HTR-8/SVneo (cell line): ENCODE measurements around the gene TSPAN9.
"Not testable (repeated sequence)": the region's sequence is repeated elsewhere in the genome, so short reads cannot be mapped to it uniquely, and the experiment has no call there.

Experiments used
- DNase-seq: peaks from one replicate; pipeline ENCODE4 v3.0.0; 2011; ENCODE audit warnings: low spot score, mixed read lengths; ENCODE audit not compliant: insufficient read length
- FAIRE-seq: peaks from 2 replicates; lab custom pipeline; 2011; peaks lifted over from hg19 to GRCh38; lab: Jason Lieb, UNC

Gene TSPAN9

DNA sequence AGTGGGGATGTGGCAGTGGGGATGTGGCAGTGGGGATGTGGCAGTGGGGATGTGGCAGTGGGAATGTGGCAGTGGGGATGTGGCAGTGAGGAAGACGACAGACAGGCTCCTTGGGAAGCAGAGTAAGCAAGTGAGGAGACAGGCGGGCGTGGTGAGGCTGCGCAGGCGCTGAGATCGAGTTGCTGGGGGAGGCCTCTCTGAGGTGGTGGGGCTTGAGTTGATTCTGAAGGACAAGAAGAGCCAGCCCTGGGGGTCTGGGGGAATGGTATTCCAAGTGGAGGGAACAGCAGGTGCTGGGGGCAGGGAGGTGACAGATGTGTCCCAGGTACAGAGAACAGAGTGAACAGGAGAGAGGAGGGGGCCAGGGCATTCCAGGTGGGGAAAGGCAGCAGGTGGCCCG lies 33.8 kb upstream of the TSPAN9 start:
- FAIRE-seq (no peak), DNase-seq (no peak)

DNA sequence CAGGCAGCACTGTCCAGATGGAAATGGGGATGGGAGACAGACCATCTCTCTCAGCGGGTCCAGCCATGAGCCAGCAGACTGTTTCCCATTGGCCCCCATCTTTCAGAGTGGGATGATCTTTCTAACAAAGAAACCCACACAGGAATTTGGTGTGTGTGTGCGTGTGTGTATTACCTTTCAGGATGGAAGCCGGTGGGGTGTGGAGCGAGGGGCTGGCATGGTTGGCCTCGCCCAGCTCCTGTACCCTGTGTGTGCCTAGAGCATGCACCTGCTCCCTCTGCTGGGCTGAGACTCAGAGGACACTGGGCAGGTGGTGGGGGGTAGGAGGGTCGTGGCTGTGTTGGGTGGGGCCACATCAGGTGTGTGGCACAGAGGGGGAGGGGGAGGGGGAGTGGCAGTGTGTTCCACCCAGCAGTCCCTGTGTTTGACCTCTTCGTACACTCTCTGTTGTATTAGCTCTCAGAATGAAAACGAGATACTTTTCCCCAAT lies 33.0 kb upstream of the TSPAN9 start:
- FAIRE-seq (no peak), DNase-seq (no peak)

DNA sequence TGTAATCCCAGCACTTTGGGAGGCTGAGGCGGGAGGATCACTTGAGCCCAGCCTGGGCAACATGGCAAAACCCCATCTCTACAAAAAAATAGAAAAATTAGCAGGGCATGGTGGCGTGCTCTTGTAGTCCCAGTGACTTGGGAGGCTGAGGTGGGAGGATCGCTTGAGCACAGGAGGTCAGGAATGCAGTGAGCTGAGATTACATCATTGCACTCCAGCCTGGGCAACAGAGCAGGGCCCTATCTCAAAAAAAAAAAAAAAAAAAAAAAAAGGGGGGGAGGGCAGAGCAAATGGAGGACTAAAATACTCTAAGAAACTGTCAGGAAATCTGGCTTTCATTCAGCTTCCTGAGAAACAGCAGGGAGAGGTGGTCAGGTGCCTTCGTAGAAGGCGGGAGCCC lies 31.7 kb upstream of the TSPAN9 start:
- FAIRE-seq (no peak), DNase-seq (no peak)

DNA sequence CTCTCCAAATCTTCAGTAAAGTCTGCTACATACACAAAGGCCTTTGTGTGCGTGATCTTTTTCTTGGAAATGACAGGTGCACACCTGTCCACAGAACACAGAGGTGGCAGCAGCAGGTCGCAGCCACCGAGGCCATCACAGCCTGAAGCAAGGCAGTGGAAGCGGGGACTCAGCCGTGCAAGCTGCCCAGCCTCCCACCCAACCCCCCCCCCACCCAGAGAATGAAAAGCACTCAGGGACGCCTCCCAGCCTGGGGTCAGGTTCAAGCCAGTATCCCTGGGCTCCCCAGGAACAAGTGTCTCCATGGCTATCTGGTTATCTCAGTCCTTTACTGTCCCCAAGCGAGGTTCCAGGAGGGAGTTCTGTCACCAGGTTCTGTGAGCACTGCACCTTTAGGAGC lies 31.2 kb upstream of the TSPAN9 start:
- FAIRE-seq, result no peak
- no peak for DNase-seq

DNA sequence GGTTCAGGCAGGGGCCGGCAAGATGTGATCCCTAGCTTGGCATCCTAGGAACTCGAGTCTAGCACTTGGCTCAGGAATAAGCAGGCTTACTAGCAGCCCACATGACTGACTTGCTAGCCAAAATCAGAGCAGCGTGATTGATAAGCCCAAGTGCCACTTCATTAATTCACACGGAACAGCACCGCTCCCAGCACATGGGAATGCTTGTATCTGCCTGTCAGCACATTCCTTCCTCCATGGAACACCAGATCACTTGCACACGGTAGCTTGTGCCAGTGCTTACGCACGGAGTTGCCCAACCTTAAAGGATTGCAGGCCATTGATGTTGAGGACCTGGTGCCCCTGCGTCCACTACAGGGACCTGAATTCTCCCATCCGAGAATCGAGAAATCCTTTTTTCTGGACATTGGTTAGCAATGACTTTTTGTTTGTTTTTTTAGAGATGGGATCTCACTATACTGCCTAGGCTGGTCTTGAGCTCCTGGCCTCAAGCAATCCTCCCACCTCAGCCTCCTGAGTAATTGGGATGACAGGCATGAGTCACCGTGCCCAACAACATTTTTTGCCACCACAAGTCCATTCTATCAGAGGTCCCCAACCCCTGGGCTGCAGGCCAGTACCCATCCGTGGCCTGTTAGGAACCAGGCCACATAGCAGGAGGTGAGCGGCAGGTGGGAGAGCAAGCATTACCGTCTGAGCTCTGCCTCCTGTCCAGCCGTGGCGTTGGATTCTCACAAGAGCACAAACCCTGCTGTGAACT lies 30.6 kb upstream of the TSPAN9 start:
- DNase-seq, result no peak
- peak; percentile 81 for FAIRE-seq

DNA sequence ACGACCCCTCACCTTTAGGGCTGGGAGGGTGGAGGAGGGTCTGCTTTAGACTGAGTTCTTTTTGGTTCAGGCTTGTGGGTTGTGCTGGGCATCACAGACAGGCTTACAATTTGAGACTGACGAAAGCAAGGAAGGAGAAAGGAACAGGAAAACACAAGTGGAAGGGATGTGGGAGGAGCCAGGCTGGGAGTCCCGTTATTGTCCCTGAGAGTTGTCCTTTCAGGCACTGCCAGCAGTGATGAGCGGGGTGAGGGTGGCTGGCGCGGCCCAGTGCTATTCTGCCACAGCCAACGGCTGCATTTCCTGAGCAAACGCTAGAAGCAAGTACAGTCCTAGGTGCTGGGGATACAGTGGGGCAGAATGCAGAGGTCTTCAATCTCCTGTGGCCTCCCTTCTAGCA lies 29.2 kb upstream of the TSPAN9 start:
- FAIRE-seq (no peak), DNase-seq (no peak)

DNA sequence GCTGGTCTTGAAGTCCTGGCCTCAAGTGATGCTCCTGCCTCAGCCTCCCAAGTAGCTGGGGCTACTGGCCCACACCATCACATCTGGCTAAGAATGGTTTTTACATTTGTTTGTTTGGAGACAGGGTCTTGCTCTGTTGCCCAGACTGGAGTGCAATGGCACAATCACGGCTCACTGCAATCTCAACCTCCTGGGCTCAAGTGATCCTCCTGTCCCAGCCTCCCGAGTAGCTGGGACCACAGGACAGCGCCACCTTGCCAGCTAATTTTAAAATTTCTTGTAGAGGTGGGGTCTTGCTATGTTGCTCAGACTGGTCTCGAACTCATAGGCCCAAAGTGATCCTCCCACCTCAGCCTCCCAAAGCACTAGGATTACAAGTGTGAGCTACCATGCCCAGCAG lies 28.6 kb upstream of the TSPAN9 start:
- FAIRE-seq (no peak), DNase-seq (no peak)

DNA sequence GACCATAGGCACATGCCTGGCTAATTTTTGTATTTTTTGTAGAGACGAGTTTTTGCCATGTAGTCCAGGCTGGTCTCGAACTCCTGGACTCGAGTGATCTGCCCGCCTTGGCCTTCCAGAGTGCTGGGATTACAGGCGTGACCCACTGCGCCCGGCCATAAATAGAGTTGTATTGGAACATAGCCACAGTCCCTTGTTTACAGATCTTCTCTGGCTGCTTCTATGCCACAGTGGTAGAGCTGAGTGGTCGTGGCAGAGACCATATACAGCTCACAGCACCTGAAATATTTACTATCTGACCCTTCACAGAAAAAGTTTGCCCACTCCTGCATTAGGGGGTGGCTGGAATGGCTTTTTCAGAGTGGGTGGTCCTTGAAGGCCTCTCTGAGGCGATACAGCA lies 28.0 kb upstream of the TSPAN9 start:
- DNase-seq, result no peak
- no peak for FAIRE-seq

DNA sequence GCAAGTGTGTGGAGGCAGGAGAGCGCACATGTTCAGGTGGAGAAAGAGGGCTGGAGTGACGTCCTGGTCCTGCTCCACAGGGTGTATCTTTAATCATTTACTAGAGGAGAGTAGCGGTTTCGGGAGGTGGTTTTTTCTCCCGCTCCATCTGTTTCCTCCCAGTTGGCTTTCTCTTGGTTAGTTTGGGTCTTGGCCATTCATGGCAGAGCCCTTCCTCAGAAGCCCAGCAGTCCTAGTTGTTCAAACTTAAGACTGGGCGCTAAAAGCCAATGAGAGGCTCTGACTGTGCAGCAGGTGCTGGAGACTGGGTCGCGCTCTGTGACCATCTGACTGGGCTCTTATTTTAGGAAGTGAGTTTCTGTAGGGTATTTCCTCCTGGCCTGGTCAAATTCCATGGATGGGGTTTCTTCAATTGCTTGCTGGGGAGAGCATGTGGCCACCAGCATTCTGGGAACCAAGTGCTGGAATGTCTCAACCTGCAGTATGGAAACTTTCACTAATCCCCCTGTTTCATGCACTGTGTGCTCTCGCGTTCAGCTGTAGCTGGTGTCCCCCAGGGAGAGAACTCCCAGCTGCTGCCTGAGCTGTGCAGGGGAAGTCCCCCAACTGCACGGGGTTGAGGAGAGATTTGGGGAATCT lies 27.4 kb upstream of the TSPAN9 start:
- FAIRE-seq (no peak), DNase-seq (no peak)

DNA sequence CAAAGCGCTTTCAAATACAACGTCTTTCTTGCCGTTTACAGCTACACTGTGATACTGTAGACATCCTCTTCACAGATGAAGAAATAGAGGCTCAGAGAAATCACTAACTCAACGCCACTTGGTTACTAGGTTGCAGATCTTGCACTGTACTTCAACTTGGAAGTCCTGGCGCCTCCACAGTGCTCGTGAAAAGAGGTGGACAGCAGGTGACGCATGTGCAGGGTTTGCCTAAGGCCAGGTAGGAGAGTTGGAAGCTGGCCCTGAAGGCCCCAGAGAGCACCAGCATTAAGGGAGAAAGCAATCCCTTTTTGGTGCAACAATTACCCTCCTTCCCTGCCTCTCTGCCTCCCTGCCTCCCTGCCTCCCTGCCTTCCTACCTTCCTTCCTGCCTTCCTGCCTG lies 22.8 kb upstream of the TSPAN9 start:
- DNase-seq (no peak), FAIRE-seq (no peak)

DNA sequence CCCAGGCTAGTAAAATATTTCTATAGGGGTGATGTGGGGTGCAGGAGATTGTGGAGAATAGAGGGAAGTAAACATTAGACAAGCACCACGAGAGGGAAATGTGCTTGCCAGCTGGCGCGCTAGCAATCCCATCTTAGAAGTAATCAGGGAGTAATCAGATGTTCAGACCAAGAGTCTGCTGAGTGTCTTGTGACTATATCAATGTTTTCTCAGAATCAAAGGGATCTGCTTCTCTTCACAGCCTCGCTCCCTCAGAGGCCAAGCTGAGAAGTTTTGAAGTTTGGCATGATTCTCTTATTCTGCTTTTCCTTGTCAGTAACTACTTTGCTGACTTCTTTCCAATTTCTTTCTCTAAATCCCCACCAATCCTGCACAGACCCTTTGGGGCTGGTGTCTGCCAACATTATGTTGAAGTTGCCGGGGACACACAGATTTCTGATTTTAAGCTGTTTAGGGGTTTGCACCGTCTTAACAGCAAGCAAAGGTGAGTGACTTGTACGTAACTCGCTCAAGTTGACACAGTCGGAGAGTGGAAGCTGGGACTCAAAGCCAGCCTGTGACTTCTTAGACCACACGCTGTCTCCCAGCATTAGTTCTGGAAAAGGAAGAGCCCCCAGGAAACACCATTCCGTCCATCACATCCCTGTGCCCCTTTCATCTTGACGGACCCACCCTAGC lies 22.0 kb upstream of the TSPAN9 start:
- no peak for DNase-seq
- peak; percentile 55 for FAIRE-seq

DNA sequence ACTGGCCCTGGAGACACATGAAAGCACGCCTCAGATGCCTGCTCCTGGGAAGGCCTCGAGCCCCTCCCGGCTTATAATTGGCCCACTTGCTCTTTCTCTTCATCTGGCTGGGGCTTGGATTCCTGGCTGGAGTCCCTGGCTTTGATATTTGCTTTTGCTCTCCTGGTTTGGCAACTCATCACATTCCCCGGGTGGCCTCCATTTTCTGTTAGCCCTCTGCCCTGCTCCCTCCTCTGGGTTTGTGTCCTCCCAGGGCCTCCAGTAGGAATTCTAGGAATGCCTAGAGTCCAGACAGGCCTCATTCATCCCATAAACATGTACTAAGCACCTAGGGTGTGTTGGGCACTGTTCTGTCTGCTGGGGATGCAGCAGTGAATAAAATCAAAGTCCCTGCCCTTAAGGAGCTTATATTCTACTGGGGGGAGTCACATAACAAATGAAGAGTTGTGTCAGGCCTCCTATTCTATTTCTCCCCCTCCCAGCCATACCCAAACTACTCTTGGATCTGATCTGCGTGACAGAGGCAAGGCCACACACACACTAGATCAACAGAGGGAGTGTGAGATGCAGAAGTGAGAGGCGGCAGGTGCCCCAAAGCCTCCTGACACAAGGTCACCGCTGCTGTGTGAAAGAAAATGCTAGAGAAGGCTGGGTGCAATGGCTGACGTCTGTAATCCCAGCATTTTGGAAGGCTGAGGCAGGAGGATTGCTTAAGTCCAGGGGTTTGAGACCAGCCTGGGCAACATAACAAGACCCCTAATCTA lies 21.3 kb upstream of the TSPAN9 start:
- DNase-seq, result no peak
- peak; percentile 38 for FAIRE-seq

DNA sequence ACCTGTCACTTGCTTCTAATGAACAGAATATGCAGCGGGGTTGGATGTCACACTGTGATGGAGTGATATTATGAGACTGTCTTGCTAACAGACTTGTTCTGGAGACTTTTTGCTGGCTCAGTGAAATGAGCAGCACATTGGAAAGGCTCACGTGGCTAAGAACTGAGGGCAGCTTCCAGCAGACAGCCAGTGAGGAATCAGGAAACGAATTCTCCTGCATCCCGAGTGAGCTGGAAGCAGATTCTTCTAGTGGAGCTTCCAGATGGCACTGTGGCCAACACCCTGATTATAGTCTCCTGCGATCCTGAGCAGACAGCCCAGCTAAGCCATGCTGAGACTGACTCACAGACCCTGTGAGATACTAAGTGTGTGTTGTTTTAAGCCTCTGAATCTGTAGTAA lies 16.1 kb upstream of the TSPAN9 start:
- DNase-seq, result no peak
- no peak for FAIRE-seq

DNA sequence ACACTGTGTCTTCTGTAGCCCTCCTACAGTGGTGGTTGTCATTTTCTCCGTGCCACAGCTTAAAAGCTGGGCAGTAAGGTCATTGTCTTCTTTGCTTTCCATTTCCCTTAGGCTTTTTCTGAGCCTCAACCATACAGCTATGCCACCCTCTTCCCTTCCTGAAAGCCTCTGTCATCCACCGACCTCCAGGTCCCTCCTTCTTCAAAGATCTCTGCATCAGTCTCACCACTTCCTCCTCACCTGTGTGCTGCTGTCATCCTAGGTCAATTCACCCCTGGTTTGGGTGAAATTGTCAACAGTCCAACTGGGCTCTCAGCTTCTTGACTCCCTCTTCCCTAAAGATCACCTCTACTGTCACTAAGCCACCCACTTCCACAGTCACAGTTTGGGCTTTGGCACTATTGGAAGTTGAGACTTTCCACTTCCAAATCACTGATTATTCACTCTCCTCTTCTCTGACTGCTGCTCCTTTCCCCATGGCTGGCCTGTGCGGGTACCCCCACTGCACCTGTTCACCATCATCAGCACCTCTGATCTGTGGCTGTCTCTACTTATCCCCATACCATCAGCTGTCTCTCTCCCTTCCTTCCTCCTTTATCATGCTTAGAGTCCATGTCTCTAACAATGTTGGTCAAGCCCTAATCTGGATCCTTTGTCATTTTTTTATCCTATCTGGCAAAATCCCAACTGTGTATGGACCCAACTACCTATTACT lies 15.5 kb upstream of the TSPAN9 start:
- DNase-seq, result no peak
- no peak for FAIRE-seq

DNA sequence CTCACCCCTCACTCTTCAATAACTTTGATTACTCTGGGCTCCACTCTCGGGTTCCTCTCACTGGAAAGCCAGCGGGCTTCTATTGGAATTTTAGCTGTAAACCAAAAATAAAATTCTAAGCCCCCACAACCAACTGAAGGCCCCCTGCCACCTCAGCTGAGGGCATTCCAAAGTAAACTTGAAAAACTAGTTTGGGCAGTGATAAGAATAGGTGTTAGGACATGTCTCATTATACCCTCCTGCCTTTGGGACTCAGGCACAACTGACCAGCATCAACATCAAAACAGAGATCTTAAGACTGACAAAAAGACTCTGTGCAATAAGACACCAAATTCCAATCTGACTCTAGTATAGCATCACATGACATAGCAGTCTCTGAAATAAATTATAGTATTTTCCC lies 11.9 kb upstream of the TSPAN9 start:
- DNase-seq (no peak), FAIRE-seq (no peak)

DNA sequence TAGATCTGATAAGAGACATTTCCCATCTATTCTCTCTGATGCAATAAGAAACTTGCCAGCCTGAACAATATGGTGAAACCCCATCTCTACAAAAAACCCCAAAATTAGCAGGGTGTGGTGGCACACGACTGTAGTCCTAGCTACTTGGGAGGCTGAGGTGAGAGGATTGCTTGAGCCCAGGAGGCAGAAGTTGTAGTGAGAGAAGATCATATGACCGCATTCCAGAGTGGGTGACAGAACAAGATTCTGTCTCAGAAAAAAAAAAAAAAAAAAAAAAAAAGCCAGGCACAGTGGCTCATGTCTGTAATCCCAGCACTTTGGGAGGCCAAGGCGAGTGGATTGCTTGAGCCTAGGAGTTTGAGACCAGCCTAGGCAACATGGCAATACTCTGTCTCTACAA lies 11.3 kb upstream of the TSPAN9 start:
- DNase-seq, FAIRE-seq: not testable (repeated sequence)

DNA sequence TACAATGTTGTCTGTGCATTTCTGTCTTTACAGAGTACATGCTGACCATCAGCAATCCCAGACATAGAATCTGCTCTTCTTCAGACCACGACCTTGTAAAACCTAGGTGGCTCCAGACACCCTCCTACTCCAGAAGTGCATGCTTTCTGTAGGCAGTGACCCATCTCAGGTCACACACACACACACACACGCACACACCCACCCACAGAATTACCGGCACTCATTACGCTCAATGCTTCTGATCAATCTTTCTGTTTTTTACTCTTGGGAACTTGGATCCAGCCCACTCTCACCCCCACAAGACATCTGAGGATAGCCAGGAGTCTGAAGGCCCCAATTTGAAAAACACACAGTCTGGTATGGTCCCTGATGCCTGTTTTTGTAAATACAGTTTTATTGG lies 7.5 kb upstream of the TSPAN9 start:
- FAIRE-seq (no peak), DNase-seq (no peak)

DNA sequence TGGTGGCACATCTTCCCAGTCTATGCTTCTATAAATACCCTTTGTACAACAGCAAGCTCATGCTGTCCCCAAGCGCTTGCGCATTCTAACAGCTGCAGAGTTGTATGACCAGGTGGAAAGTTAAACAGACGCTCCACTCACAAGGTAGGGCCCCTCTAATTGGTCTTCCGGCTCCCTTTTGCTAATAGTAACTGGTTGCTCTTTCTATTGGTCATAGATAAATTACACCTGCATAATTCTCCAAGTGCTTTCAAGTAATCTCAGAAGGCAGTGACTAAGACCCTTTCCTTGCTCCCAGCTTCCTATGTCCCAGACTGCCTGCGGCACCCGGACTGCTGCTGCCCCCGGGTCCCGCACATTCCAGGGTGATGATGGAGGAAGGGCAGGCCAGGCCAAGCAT lies 6.1 kb upstream of the TSPAN9 start:
- FAIRE-seq, result no peak
- peak; percentile 63 for DNase-seq

DNA sequence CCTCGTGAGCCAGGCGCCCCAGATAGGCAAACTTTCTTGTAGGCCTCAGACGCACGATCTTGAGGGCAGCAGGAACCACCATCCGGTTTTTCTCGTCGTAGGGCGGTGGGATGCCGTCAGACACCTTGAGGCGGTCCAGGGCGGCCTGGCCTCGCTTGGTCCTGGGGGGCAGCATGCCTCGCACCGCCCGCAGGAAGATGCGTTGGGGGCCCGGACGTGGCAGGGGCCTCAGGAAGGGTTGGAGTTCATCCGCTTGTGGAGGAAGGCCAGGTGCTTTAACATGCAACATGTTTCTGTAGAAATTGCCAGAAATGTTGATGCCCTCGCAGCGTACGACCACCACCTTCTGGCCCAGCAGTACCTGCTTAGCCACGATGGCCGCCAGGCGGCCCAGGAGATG lies 5.5 kb upstream of the TSPAN9 start:
- DNase-seq (no peak), FAIRE-seq (no peak)
